GM12801 (cell line): ENCODE data around the gene TMEM117.

ENCODE experiments used
- CTCF ChIP-seq: IDR thresholded peaks from one replicate; pipeline ENCODE4 v1.5.1; 2011; ENCODE audit warnings: control low read depth; ENCODE audit not compliant: insufficient read length; ENCODE audit errors: extremely low read depth

The TMEM117 gene

GRCh38 chr12:44431647-44432343, 595.9 kb downstream of the TMEM117 start:
- TF ChIP-seq CTCF: no peak

GRCh38 chr12:44433659-44434058, 597.8 kb downstream of the TMEM117 start:
- no peak for TF ChIP-seq CTCF

- TF ChIP-seq CTCF: no peak
These were observed 600.9 kb downstream of the TMEM117 start for GRCh38 chr12:44436756-44437155.
